NOMO-1 treated with dmso at 0.1 percent for 144 hours (cell line): ENCODE results near the gene PMEPA1.

ENCODE experiments used
- DNase-seq: peaks from one replicate; lab custom pipeline; 2025; ENCODE audit not compliant: unreplicated experiment; lab: John Stamatoyannopoulos, UW

The PMEPA1 gene

DNA sequence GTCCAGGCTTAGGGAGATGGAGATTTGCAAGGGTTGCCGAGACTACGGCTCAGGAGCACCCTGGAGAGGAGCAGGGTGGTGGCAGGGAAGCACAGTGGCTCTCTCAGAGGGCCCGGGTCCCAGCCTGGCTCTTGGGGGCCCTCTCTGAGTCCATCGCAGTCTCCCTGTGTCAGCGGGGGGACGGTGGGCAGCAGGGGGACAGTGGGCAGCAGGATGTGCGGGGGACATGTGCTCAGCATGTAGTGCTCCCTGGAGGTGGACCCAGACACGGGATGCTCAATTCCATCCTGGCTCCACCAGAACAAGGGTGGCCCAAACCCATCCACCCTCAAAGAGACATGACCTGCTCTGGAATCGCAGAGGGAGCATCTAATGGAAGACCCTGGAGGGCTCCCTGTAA, 46.6 kb downstream of the PMEPA1 start:
- DNase-seq = no peak

DNA sequence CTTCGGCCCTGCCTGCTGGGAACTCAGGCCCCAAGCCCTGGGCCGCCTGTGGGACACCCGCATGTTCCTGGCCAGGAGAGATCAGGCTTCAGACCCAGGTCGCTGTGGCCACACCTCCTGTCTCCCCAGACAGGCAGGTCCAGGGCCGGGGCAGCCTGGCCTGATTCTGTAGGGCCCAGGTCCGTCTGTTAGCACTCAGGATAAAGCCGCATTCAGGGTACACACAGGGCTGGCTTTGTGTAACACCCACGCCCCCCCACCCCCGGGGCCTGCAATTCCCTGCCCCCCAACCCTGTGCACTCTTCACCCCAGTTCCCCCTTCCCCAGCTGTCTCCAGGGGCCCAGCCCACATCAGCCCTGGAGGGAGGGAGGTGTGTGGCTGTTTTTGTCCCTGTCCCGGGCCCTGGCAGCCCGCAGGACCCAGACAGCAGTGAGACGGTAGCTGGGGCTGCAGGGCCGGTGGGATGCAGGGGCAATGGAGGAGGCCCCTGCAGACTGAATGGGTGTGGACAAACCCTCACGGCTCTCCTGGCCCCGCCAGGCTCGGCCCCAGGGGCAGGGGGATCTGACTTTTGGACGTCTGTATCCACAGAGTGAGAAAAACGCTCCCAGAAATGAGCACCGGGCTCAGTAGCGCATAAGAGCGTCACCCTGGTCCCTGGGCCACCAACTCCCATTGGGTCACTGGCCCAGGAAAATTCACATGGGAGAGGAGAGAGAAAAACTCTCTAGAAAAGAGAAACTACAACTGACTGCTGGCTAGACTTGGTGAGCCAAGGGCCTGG, 47.2 kb downstream of the PMEPA1 start:
- DNase-seq = no peak

DNA sequence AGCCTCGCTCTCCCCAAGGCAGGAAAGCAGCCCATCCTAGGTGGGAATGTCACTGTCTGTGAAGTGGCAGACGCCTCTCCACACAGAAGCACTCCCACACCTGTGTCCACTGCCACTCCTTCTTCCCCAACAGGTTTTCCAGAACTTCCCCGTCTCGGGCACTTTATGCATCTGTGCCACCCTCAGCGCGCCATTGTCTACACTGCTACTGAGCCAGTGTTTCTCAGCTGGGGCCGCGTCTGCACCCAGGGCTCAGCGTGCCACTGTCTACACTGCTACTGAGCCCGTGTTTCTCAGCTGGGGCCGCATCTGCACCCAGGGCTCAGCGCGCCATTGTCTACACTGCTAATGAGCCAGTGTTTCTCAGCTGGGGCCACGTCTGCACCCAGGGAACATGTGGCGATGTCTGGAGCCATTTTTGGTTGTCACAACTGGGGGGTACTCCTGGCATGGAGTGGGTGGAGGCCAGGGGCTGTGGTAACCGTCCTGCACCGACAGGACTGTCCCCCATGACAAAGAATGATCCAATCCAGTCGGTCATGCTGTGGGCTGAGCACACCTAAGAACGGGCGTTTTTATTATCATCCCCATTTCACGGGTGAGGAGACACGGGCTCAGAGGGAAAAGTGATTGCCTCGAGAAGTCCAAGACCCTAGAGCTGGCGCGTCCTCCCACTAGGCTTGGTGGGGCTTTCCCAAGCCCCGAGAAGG, 47.9 kb downstream of the PMEPA1 start:
- no peak for DNase-seq

DNA sequence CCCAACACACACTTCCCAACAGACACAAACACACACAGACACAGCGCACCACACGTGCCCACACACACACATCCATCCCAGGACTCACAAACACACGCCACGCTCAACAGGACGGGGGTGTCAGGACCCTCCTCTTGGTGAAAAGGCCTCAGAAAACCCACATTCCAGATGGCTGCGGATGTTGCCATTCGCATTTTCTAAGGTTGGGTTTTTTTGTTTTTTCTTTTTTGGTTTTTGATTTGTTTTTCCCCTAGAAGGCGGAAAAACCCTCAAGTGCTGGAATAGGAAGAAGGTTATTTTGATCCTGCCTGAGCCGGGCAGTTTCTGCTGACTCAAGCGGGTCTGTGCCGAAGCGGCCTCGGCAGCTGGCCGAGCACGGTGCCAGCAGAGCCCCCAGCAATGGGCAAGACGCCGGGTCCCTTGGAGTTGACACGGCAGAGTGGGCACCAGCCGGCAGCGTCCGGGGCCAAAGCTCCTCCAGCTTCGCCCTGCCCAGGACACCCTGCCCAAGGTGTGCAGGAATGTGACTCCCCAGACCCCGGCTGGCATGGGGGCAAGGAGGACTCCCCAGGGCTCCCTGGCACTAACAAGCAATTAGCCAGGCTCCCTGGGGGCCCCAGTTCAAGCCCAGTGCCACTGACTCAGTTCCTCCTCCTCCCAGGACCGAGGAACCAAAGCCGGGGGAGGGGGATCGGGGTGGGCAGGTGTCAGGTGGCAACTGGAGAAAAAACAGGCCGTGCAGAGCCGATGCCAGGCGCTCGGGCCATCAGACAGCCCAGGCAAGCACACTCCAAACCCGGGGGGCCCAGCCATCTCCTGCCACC, 48.7 kb downstream of the PMEPA1 start:
- DNase-seq = no peak

DNA sequence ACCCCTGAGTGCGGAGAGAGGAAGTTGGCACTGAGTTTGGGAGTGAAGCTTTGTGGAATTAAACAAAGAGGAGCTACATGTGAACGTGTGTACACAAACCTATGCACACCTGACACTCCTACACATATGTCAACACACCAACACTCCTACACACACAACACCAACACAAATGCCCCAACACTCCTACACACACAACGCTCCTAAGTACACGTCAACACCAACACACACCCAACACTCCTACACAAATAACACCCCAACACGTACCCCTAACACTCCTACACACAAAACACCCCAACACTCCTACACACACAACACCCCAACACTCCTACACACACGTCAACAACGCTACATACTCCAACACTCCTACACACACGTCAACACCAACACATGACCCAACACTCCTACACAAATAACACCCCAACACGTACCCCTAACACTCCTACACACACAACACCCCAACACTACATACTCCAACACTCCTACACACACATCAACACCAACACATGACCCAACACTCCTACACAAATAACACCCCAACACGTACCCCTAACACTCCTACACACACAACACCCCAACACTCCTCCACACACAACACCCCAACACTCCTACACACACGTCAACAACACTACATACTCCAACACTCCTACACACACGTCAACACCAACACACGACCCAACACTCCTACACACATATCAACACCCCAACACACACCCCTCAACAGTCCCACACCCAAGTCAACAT, 49.5 kb downstream of the PMEPA1 start:
- DNase-seq = no peak

DNA sequence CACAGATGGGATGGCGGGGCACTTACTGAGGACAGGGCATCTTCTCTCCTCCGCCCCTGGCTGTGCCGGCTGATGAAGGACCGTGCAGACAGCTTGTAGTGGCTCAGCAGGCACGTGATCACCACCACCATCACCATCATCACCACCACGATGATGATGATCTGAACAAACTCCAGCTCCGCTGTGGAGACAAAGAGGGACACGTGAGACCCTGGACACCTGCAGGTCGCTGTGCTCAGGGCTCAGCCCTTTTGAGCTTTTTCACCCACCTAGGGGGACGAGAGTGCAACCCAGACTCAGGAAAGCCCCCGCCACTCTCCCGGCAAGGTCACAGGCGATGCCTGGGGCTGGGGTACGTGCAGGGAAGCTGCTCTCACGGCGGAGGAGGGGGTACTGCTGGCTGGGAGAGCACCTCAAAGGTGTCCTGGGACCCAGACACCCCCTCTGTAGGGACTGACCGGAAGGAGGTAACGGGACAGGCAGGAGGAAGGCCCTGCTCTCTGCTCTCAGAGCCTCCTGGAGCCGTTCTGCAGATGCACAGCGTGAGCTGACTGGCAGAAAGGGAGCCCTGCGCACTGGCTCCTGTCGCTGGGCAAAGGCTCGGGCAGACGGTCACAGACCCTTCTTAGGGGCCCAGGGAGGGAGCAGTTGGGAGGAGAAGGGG, 50.2 kb downstream of the PMEPA1 start:
- no peak for DNase-seq

DNA sequence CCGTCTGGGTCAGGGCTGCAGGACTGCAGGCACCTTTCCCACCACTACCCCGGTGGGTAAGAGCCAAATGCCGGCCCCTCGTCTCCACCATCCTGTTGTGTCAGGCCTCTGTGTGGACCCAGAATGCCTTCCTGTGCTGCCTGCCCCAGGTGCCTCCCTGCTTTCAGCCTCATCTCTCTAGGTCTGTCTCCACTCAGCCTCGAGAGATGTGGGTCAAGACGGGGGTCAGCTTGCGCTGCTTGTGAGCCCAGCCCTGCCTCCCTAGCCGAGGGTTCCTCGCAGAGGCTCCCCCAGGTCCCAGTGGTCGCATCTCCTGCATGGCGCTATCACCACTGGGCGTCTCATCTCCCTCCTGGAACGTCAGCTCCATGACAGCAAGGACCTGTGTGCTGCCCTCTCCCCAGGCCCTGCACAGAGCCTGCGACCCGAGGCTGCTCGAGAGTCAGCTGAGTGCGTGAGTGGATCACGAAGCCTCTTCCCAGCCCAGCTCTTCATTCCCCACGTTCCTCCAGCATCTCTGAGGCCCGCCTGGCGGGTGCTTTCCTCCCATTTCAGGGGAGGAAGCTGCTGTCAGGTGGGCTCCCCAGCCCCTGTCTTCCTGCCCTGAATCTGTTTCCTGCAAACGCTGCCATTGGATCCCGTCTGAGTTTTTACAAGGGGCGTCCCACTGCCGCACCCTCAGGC, 50.8 kb downstream of the PMEPA1 start:
- DNase-seq = no peak

DNA sequence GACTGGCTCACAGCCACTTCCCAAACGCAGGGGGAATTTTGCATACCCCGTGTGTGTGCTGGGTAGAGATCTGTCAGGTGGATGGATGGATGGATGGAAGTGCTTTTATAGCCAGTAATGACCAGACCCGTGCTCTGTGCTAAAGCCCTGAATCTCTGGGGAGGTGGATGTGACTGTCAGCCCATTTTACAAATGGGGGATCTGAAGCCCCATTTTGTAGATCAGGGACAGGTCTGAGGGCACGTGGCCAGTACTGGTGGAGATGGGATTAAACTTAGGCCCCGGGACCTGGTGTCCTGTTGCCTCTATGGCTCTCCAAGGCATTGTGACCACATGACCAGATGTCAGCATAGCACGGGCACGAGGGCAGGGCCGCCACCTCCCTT, 51.4 kb downstream of the PMEPA1 start:
- DNase-seq = no peak

DNA sequence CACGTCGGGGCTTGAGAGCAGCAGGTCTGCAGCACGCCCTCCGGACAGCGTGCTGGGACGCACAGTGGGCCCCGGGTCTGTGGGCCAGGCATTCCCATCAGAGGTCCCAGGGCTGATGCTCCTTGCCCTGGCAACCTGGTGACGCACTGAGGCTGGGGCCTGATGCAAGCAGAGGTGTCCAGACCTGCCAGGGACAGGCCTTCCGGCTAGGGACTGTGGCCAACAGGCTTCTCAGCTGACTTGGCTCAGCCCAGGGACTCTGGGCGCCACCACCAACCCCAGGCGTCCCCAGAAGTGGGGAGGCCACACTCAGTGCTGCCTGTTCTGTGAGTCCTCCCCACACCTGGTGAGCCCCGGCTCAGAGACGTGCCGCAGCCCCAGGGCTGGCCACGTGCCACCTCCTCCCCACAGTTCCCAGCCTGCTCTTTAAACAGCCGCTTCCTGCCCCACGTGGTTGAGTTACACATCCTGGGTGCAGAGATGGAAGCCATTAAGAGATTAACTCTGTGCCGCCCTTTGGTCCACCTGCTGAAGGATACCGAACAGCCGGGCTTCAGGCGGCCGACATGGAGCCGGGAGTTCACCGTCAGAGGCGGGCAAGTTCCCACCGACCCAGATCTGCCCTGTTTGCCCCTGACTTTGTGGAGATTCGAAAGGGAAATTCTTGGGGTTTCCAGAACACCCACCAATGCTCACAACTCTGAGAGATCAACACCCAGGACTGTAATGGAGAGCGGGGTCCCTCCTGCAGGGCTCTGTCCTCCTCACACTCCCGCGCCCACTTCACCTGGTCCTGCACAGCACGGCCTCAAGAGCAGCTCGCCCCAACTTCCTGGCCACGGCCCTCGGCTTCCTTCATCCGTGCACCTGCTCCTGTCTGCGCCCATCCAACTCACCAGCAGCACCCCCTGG, 52.0 kb downstream of the PMEPA1 start:
- no peak for DNase-seq

DNA sequence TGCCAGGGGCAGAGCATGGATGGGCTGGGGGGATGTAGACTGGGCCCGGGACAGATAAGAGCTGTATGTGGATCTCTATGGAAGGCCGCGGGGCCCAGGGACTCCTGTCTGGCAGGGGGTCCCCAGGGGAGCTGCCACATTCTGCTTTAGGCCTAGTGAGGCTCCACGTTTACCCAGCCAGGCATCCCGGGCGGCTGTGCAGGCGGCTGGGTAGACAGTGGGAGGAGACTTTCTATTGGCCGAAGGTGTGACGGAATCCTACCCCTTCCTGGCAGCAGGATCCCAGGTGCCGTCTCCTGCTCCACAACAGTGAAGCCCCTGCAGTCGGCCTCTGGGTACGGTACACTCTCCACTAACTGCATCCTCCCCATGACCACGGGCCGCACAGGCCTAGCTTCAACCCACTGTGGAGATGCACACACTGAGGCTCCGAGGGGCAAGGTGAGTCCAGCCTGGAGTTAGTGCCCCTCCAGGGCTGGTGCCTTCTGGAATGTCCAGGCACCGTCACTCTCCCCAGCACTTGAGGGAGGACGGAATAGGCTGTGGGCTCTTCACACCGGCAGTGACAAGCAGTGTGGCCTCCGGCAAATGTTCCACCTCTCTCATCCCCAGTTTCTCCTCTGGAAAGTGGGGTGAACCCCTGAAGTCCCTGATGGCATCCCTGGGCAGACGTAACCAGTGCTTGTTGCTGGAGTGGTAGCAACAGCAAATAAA, 52.8 kb downstream of the PMEPA1 start:
- DNase-seq = no peak

DNA sequence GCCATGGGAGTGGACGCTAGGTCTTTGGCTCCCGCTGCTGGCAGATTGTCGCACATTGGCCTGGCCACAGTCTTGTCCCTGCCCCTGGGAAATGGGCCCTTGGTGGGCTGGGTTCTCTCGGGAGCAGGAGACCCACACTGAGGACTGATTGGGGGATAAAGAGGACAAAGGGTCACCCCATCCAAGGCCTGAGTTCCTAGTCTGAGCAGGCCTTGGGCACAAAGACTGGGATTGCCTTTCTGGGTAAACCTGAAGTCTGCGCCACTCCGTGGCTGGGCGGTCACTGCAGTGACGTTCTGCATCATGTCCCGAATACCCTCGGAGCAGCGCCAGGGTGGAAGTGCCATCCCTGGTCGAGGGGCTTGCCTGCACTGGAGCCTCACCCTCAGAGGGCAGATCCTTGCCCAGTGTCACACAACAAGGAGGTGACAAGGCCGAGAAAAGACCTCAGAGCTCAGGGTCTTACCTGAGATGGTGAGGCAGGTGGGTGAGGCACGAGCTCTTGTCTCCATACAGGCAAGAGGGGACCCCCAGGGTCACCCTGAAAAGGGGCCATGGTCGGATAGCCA, 53.5 kb downstream of the PMEPA1 start:
- no peak for DNase-seq

DNA sequence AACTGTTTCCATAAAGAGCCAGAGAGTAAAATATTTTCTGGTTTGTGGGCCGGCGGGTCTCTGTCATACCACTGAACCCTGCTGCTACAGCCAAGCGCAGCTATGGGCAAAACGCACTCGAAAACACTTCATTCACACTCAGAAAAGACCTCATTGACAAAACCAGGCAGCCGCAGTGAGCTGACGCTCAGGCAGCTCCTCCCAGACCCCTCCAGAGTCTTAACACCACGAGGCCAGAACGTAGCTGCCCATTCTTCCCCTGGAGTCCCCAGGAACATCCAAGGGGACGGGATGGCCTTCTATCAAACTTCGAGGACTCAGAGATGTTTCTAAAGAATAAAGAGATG, 54.0 kb downstream of the PMEPA1 start:
- DNase-seq = no peak

DNA sequence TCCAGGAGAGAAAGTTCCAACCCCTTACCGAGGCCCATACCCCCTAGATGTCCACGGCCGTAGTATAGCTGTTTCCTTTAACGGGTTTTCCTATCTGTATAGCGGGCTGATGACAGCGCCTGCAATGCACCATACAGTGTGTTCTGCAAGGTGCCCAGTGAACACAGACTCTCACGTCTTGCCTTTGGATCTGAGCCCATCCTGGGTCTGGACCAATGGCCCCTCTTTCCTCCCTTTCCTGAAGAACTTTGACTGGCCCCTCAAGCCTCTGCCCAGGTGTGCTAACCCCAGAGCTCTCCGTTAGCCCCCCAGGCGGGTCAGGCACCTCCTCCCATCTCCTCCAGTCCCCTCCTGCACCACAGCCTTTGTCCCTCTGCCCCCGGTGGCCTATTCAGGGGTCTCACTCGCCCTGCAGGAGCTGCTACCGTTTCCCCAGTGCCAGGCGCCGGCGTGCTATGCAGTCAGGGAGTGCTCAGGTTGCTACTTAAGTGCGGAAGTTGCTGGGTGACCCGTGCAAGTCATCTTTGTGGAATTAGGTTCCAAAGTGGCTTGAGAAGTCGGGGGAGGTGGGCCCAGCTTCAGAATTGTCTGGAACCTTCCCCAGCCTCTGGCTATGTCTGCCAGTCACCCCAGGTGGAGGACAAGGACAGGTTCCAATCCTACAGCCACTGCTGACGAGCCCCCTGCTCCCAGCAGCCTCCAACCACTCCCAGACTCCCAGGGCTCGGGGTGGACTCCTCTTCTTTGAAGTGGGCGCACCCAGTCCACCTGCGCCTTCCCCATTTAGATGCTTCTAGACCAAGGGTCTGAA, 54.6 kb downstream of the PMEPA1 start:
- DNase-seq = no peak

DNA sequence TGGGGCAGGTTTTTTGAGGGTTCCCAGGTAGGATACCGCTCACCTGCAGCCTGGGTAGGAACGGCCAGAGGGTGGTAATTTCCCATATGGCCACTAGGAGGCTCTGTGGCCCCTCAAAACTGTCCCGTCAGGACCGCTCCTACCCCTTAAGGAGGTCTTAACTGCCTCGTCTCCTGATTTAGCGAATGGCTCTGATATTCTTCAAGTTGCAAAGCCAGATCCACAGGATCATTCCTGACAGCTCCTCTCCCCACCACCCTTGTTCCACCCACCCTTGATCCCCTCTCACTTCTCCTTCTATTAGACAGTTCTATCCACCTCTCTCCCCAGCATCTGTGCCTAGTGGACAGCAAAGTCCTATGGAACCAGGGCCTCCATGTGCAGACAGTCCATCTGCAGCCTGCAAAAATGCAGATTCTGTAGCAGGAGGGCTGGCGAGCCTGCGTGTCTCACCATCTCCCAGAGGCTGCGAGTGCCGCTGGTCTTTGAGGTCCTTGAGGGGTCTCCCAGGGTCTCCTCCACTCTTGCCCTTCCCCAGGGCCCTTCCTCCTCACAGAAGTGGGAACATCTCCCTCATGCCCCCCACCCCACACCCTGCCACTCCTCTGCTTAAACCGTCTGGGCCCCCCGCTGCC, 55.3 kb downstream of the PMEPA1 start:
- DNase-seq = peak; percentile 0

DNA sequence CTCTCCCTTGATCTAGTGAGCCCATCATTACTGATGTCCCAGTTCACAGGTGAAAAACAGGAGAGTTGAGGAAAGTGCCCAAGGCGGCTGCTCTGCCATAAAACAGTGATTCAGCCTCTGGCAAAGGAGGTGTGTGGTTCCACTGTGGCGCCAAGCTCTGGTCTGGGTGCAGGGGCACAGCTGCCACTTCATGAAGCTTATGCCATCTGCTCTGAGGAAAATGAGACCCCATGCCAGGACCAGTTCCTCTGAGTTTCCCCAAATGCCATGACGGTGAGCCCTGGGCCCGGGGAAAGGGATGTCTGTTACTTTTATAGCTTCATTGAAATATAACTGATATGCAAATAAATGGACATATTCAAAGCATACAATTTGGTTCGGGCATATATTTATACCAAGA, 55.9 kb downstream of the PMEPA1 start:
- no peak for DNase-seq

DNA sequence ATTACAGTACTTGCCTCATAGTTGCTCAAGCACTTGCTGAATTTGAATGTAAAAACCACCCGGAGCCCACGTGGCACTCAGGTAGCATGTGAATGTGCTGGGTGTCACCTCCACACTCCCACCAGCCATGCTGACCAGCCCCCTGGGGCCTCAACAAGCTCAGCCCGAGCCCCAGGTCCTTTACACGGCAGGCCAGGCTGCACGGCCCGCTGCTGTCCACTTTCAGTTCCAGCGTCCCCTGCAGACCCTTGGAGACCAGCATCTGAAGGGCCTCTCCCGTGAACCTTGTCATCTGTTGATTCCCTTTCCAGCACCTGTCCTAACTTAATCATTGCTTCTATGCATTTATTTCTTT, 56.3 kb downstream of the PMEPA1 start:
- DNase-seq = no peak
